GM12865 (cell line): ENCODE results near the gene NEDD9.

ENCODE experiments used
- DNase-seq: peaks from one replicate; pipeline ENCODE4 v3.0.0; 2010; ENCODE audit warnings: low read depth
- H3K4me3 ChIP-seq: 2 replicates; pipeline ENCODE4 v1.5.1; 2011; ENCODE audit warnings: mild to moderate bottlenecking, low read depth, low read length, control low read depth
- TF ChIP-seq, protein P1 (sequence below): IDR thresholded peaks from 2 replicates; pipeline ENCODE4 v1.5.1; 2011; ENCODE audit warnings: low read length, control low read depth, low read depth, inconsistent platforms; ENCODE audit not compliant: insufficient read depth; ENCODE audit errors: missing control alignments

NEDD9 gene

DNA sequence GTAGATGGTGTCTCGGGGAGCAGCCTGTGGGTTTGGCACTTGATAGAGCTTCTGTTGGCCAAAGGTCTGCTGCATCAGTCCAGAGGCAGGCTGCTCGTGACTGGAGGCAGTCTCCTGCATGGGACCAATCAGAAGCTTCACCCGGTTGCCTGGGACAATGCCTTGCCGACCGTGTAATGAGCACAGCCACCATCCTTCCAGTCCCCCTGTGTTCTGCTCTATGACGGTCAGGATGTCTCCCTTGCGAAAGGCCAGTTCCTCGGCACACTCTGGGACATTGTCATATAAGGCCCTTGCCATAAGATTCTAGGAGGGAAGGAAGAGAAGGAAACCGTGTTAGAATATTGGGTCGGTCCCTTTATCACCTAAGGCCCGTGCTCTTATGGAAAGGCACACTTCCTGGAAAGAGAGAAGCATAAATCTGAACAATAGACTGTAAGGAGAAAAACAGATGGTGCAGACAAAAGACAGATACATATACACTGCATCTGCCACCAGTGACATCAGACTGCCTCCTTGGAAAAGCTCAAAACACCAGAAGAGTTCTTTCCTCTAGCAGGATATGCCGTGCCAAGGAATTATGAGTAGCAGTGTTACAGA lies 18.9 kb downstream of the NEDD9 start:
- TF ChIP-seq, protein P1, sequence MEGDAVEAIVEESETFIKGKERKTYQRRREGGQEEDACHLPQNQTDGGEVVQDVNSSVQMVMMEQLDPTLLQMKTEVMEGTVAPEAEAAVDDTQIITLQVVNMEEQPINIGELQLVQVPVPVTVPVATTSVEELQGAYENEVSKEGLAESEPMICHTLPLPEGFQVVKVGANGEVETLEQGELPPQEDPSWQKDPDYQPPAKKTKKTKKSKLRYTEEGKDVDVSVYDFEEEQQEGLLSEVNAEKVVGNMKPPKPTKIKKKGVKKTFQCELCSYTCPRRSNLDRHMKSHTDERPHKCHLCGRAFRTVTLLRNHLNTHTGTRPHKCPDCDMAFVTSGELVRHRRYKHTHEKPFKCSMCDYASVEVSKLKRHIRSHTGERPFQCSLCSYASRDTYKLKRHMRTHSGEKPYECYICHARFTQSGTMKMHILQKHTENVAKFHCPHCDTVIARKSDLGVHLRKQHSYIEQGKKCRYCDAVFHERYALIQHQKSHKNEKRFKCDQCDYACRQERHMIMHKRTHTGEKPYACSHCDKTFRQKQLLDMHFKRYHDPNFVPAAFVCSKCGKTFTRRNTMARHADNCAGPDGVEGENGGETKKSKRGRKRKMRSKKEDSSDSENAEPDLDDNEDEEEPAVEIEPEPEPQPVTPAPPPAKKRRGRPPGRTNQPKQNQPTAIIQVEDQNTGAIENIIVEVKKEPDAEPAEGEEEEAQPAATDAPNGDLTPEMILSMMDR = no peak
- DNase-seq = no peak
- no peak overlapping the region for H3K4me3 ChIP-seq

DNA sequence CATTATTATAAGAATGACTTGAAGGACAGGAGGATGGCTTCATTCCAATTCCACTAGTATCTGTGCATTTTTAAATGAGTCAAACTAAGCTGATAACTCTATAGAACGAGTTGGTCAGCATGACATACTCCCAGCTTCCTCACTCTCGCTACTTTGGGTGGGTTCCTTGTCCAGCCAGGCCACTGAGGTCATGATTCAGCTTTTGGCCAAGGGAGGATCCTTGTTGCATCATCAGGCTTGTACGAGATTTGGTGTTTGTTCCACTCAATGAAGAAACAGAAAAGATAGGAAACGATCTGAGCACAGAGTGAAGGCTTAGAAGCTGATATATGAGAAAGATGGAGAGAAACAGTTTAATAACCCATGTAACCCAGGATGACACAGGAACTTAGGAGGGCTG lies 19.8 kb downstream of the NEDD9 start:
- TF ChIP-seq, protein P1 = no peak
- DNase-seq = no peak

DNA sequence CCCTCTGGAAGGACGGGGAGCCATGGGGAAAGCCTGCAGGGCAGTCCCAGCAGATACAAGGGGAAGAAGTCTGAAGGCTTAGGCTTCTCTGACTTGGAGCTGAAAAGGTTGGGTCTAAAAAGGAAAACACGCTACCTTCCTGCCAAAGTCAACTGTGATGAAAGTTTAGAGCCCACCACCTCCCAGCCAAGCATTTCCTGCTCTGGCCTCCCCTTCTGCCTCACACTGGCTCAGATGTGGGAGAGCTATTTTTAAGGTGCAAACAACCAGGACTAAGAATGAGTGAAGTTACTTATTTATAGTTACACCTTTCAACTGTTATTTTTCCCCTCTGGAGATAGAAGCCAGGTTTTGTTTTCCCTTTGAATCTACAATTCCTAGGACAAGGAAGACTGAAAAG lies 21.2 kb downstream of the NEDD9 start:
- no peak overlapping the region for H3K4me3 ChIP-seq
- TF ChIP-seq, protein P1 = no peak
- DNase-seq = no peak

More for the DNA sequence above, 19.8 kb downstream of the NEDD9 start:
- no peak overlapping the region for H3K4me3 ChIP-seq

DNA sequence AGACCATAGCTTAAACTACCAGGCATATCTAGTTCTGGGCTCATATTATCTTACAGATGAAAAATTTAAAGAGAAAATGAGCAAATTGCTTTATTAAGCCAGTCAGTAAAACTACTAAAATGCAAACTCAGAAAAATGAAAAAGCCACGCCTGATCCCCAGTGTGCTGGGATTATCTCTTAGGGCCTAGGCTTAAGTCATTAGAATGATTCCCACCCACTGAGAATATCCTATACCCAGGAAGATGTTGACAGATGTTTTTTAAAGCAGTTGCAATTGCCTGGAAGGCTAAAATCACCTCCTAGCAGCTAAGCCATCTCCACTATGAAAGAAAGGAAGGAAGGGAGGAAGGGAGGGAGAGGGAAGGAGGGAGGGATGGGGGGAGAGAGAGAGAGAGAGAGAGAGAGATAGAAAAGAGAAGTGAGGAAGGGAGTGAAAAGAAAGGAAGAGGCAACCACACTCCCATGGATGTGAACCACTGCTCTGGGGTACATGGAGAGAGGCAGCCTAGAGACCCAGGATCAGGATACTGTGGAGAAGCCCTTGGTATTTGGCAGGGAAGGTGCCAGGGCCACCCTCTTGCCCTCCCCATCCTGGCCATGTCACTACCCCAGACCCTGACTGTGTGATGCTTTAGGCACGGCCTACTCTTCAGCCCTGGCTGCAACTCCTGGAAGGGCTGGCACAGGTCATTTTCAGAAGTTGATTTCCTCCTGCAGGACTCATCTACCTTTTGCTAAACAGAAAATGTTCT lies 21.9 kb downstream of the NEDD9 start:
- H3K4me3 ChIP-seq = no peak overlapping the region
- TF ChIP-seq, protein P1 = no peak
- DNase-seq = no peak

DNA sequence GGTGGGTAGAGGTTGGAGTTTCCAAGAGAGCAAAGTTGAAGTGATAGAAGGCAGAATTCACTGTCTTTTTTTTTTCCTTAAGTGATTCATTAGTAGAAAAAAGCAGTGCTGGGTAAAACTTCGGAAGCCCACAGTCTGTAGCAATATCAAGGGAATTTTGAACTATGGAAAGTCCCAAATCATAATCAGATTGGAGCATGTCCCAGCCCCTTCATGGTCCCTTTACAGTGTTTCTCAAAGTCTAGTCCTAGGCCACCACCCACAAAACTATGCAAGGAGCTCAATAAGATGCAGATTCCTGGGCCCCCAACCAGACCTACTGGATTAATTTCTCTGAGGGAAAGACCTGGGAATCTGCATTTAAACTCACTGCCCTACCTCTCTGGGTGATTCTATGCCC lies 22.6 kb downstream of the NEDD9 start:
- TF ChIP-seq, protein P1 = no peak
- no peak for DNase-seq
- H3K4me3 ChIP-seq = no peak overlapping the region

DNA sequence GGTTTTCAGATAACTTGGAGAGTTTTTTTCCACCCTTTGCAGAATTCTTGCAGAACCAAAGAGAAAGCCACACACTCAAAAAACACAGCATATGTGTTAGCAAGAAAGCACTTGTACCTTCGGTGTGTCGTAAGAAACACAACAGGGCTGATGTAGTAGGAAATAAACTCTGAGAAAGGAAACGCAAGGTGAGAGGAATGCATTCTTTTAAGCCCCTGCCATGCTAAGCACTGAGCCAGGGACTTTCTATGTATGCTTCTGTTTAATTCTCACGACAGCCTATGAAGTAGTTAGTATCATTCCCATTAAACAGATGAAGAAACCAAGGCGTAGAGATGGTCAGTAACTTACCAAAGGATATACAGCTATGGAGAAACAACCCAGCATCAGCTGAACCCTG lies 23.1 kb downstream of the NEDD9 start:
- TF ChIP-seq, protein P1 = no peak
- no peak for DNase-seq
- no peak overlapping the region for H3K4me3 ChIP-seq
